AG09309 (cell line): ENCODE results near the gene NAV2.

ENCODE experiments used
- DNase-seq: peaks from one replicate; pipeline ENCODE4 v3.0.0-alpha.2; 2010; ENCODE audit warnings: low read depth
- H3K4me3 ChIP-seq: 2 replicates; pipeline ENCODE4 v1.5.1; 2011; ENCODE audit warnings: mild to moderate bottlenecking, low read depth, low read length, moderate library complexity; ENCODE audit not compliant: control insufficient read depth
- CTCF ChIP-seq: IDR thresholded peaks from 2 replicates; pipeline ENCODE4 v1.5.1; 2011; ENCODE audit warnings: mild to moderate bottlenecking, low read depth, low read length, inconsistent platforms; ENCODE audit not compliant: insufficient read depth, control insufficient read depth; ENCODE audit errors: missing control alignments

The NAV2 gene

GRCh38 chr11:19730373-19730772 is 17.7 kb downstream of the NAV2 start:
- no peak overlapping the region for H3K4me3 ChIP-seq
- TF ChIP-seq CTCF = no peak
- DNase-seq = no peak

GRCh38 chr11:19734171-19734570 is 21.5 kb downstream of the NAV2 start:
- H3K4me3 ChIP-seq = no peak overlapping the region
- no peak for TF ChIP-seq CTCF
- no peak for DNase-seq

DNA sequence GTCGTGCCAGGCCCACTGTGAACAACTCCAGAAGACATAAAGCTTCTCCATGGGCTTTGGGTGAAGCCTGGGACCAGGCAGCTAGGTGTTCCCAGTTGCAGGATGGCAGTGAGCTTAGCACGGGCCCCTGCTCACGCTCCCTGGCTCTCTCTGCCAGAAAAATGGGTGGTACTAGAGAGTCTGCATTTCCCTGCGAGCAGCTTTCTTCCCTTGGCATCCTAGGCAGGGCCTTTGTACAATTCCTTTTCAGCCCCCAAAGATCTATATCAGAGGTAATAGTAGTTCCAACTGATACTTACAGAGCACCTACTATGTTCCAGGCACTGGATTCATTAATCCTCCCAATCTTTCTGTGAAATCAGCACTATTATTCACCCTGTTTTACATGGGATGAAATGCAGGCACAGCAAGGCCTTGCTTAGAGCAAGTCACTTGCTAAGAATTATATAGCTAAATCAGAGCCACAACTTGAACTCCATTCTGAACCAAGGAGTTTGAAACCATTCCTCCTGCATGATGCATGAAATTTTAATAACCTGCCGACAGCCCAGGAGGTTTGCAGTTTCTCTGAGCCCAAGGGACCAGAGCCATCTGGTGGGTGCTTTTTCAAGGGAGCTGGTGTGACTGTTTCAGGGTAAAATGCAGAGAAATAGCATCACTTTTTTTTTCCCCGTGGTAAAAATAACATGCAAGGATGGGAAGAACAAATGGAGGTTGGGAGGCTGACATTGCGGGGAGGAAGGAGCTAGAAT is 22.7 kb downstream of the NAV2 start:
- no peak for DNase-seq
- no peak overlapping the region for H3K4me3 ChIP-seq
- TF ChIP-seq CTCF = peak; percentile 70

GRCh38 chr11:19735909-19736498 is 23.4 kb downstream of the NAV2 start:
- H3K4me3 ChIP-seq = no peak overlapping the region
- no peak for DNase-seq
- no peak for TF ChIP-seq CTCF

DNA sequence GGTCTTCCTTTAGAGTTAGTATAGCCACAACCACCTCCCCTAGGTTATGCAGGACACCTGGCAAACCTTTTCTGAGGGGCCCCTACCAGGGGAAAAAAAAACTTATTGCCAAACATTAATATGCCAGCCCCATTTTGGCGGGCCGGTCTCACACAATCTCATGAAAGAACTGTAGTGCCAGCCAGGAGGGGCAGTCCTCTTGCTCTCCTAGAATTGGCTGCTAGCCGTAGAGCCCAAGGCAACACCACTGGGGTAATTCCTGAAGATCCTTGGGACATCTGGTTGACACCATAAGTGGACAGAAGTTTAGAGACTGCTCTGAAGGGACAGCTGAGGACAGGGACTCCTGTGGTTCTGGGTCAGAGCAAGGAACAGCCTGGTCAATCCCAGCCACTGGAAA is 24.2 kb downstream of the NAV2 start:
- H3K4me3 ChIP-seq = no peak overlapping the region
- DNase-seq = no peak
- TF ChIP-seq CTCF = no peak

DNA sequence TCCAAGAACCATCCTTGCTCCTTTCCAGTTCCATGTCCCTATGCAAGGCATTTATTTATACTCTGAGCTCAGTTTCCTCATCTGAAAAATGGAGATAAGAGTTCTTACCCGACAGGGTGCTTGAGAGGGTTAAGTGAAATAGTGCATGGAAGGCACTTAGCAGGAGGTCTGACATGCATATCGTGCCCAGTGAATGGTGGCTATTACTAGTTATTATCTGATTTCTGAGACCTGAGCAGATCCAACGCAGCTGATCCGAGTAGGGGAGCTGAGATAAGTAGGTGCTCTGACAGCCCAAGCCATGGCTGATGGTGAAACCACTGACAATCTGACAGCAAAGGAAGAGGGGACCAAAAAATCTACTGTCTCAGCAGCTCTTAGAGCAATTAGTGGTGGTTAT is 24.9 kb downstream of the NAV2 start:
- H3K4me3 ChIP-seq = no peak overlapping the region
- TF ChIP-seq CTCF = no peak
- DNase-seq = no peak

GRCh38 chr11:19738124-19738523 is 25.5 kb downstream of the NAV2 start:
- H3K4me3 ChIP-seq = no peak overlapping the region
- no peak for TF ChIP-seq CTCF
- no peak for DNase-seq
